ENCODE measurements around the gene ZNF473.
"Not testable (repeated sequence)": the region's sequence is repeated elsewhere in the genome, so short reads cannot be mapped to it uniquely, and the experiment has no call there.

GRCh38 chr19:50051228-50051895, 25.6 kb downstream of the ZNF473 start:
- TF ChIP-seq CTCF (conservative IDR thresholded peaks at IDR 0.05; ENCODE audit: low read depth in 2 of 2); EZH2 (IDR thresholded peaks at IDR 0.05; ENCODE audit: low read depth, unreplicated experiment); POLR2AphosphoS5 (IDR thresholded peaks at IDR 0.05; ENCODE audit: low read depth); CREB1 (CRISPR knock-in tag; IDR thresholded peaks at IDR 0.05; ENCODE audit: low read depth); REST (IDR thresholded peaks at IDR 0.05; ENCODE audit: unreplicated experiment); NANOG (IDR thresholded peaks at IDR 0.05; ENCODE audit: borderline replicate concordance); EZH2phosphoT487 (IDR thresholded peaks at IDR 0.05; ENCODE audit: unreplicated experiment); ZNF331 (CRISPR knock-in tag; IDR thresholded peaks at IDR 0.05; ENCODE audit: low read depth); JUNB (IDR thresholded peaks at IDR 0.05; ENCODE audit: unreplicated experiment); ZNF462 (CRISPR knock-in tag; IDR thresholded peaks at IDR 0.05): not testable (repeated sequence)
